HG03439 (cell line): ENCODE results near the gene CIB4.

Source experiments
- ATAC-seq: cut with Tn5 transposase; IDR thresholded peaks from one replicate; pipeline ENCODE4 v1.9.1; 2021; ENCODE audit warnings: mild to moderate bottlenecking, moderate library complexity; ENCODE audit not compliant: unreplicated experiment

The CIB4 gene

GRCh38 chr2:26609839-26610277, 31.3 kb downstream of the CIB4 start:
- no peak for ATAC-seq

DNA sequence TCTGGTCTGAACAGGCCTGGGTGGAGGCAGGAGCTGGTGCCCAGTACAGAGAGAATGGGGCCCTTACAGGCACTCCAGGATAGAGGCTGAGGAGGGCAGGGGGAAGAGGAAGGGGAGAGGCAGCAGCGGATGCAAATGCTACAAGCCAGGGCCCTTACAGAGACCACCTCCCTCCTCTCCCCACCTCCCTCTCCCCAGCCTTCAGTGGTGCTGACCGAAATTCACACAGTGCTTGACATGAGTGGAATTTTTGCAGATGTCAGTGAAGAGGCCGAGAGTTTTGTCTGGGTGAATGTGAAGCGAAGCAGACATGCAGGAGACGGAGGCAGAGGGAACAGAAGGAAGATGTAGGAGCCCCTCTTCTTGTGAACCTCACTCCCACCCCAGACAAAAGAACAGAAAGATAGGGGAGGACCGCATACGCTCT, 31.9 kb downstream of the CIB4 start:
- no peak for ATAC-seq

DNA sequence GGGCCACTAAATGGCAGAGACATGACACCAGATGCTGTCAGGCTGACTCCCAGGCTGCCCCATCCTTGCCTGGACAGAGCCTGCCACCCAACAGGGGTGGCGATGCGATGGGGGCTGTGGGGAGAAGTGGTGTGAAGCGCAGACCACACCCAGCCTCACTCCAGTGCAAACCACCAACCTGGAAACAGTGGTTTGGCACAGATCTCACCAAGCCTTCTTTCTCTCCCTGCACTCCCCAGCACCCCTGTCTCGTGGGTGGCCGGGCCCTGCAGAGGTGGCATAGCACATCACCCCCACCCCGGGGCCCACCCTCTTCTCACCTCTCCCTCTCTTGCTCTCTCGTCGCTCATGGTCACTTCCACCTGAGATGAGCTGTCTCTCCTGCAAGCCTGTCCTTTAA, 32.6 kb downstream of the CIB4 start:
- no peak for ATAC-seq

GRCh38 chr2:26607698-26608097, 33.5 kb downstream of the CIB4 start:
- ATAC-seq, result no peak

GRCh38 chr2:26606847-26607190, 34.3 kb downstream of the CIB4 start:
- ATAC-seq, result no peak

DNA sequence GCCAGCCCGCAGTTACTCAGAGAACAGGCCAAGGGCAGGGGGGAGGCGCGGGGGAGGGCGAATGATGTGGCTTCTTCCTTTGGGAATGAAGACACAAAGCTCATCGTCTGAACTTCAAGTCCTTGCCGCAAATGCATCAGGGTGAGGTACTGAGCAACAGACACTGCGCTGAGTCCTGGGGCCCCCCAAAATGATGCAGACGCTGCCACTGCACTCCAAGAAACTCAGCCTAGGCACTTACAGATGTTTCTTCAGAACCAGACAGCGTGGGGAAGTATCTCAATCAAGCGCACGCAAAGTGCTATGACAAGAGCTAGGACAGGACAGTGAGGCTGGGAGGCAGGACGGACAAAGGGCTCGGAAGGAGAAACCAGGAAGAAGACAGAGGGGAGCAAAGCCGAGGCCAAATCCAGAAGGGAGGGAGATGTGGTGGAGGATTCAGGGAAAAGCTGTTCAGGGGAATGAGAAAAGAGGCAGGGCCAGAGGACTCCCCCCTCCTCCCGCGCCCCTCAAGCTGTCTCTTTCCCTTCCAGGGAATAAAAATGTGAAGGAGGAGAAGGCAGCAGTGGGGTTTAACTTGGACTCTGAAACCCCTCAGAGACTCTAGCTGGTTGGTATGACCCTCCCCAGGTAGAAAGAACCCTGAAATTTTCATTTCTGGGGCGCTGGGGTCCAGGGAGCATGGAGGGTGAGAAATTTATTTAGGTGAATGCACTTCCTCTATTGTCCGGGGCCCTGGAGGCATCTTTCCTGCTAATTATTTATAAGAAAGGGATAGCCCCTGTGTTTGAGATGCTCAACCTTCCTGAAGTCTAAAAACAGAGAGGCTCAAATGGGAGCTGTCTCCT, 34.9 kb downstream of the CIB4 start:
- no peak for ATAC-seq

GRCh38 chr2:26605195-26605998, 35.8 kb downstream of the CIB4 start:
- ATAC-seq, result no peak

- no peak for ATAC-seq
Measured at GRCh38 chr2:26602575-26602974, 38.6 kb downstream of the CIB4 start.

DNA sequence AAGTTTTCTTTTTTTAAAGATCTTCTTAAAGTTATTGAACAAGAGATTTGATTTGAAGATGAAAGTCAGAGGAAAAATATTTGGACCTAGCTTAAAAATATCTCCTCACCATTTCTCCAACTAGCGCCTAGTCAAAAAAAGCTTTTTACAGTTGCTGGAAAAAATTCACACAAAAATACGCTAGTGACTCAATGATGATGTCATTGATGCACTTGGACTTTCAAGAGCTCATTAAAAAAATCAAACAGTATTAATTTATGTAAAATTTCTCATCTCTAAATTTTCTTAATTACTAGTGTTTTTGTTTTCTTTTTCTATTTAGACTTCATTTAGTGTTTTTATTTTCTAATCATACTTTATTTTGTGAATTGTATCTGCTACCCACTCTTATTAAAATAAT, 41.8 kb downstream of the CIB4 start:
- ATAC-seq, result no peak

DNA sequence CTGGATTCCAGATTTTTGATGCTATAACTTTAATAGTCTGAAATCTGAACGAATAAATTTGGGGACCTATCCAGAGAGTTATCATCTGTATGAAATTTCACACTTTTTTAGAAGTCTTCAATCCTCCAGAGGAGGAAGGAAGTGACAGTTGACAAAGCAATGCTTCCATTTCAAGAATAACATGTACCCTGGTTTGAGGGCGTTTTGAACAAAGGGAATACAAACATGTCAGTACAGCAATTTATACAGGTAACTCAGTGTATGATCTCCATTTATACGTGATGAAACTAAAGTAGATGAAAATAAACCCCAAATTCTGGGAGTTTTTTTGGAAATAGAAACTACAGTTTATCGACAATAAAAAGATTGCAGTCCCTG, 42.2 kb downstream of the CIB4 start:
- no peak for ATAC-seq

GRCh38 chr2:26598336-26598995, 42.7 kb downstream of the CIB4 start:
- no peak for ATAC-seq

GRCh38 chr2:26597197-26597596, 44.0 kb downstream of the CIB4 start:
- ATAC-seq, result no peak

DNA sequence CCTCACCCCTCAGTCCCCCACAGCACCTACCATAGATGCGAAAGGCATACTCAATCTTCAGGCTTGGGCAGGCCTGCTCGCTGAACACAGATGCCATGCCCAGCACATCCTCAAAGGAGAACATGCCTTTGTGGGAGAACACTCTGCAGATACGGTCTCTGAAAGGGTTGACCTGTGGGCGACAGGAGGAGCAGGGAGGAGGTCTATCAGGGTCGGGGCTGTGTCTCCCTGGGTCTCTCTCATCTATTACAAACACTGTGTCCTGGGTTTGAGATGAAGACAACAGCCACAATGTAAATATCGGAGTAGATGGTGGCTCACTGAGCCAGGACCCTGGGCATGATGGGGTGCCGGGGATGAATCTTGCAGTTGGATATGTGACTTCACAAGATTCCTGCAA, 46.0 kb downstream of the CIB4 start:
- no peak for ATAC-seq

- no peak for ATAC-seq
Measured at GRCh38 chr2:26591619-26592505, 49.3 kb downstream of the CIB4 start.

DNA sequence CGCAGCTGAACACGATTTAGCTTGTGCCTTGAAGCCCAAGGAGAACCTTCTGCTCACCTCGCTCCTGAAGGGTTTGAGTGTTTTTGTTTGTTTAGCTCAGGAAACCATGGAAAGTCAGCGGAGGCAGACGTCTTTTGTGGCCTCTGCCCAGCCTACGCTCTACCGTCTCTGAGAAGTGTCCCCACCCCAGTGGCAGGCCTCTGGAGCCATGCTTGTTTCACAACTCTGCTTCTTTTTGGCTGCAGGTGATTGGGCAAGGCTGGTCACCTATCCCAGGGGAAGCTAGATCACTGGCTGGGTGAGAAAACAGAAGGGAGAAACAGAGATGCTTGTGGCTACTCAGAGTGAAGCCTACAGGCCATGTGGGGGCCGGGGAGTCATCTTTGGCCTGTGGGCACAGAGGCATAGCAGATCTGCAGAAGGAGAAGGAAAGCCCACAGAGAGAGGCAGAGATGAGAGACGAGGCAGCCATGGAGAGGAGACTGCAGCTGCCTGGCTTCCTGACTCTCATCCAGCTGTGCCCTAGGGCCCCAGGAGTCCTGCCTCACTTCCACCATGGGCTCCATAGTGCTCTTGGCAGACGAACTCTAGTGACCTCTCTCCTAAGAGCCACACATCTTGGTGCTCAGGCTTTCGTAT, 50.1 kb downstream of the CIB4 start:
- ATAC-seq, result no peak

GRCh38 chr2:26590508-26590907, 50.7 kb downstream of the CIB4 start:
- no peak for ATAC-seq

DNA sequence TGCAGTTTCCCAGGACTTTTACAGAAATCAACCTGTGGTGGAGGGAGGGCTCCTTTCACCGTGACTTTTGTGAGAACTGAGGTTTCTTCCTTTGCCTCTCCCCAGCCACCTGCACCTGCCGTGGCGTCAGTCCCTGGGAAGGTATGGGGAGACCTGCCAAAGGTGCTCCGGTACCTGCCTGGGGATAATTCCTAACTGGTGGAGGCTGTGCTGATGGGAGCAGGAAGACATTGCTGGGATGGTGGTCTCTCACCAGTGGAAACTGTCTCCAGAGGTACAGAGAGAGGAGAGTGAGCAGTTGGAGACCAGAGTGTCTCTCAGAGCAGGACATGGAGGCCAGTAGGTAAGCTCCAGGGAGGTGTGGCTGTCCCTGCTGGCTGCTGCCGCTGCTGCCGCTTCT, 52.6 kb downstream of the CIB4 start:
- ATAC-seq, result no peak

DNA sequence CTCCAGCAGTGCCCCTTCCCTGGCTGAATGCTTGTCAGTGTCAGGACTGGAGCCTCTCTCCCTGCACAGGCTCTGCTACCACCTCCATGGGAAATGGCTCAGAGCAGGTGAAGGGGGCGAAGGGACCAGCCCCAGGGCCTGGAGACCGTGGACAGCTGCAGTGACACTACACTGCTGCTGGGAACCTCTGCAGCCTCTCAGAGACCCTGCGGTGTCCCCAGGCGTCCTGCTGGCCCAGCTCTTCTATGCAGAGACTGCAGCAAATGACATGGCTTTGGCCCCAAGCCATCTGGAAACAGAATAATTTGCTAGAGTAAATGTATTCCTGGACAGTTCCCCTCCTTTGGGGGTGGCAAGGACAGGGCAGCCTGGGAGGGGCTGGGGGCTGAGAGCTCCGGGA, 53.2 kb downstream of the CIB4 start:
- no peak for ATAC-seq

- no peak for ATAC-seq
Measured at GRCh38 chr2:26585966-26586365, 55.2 kb downstream of the CIB4 start.

DNA sequence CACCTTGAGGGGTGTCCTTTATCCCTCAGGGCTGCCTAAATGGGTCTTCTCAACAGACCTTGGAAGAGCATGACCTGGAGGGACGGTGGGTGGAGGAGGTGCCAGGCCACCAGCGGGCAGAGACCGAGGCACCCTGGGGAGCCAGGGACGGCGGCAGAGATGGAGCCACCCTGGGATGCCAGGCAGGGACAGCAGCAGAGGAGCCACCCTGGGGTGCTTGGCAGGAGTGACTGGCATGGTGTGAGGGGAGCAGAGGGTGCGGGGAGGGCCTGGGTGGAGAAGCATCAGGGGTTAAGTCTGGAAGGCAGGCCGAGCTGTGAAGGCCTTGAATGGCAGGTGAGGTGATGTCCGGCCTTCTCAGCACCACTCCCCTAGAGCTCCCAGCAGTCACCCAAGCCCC, 56.1 kb downstream of the CIB4 start:
- ATAC-seq, result no peak
